Measurements from ENCODE around the gene GIMAP6.
"Not testable (repeated sequence)": the region's sequence is repeated elsewhere in the genome, so short reads cannot be mapped to it uniquely, and the experiment has no call there.

The GIMAP6 gene
- 1.8 to 60.4 (median 20.4) reads per million in 17 experiments for total RNA-seq

DNA sequence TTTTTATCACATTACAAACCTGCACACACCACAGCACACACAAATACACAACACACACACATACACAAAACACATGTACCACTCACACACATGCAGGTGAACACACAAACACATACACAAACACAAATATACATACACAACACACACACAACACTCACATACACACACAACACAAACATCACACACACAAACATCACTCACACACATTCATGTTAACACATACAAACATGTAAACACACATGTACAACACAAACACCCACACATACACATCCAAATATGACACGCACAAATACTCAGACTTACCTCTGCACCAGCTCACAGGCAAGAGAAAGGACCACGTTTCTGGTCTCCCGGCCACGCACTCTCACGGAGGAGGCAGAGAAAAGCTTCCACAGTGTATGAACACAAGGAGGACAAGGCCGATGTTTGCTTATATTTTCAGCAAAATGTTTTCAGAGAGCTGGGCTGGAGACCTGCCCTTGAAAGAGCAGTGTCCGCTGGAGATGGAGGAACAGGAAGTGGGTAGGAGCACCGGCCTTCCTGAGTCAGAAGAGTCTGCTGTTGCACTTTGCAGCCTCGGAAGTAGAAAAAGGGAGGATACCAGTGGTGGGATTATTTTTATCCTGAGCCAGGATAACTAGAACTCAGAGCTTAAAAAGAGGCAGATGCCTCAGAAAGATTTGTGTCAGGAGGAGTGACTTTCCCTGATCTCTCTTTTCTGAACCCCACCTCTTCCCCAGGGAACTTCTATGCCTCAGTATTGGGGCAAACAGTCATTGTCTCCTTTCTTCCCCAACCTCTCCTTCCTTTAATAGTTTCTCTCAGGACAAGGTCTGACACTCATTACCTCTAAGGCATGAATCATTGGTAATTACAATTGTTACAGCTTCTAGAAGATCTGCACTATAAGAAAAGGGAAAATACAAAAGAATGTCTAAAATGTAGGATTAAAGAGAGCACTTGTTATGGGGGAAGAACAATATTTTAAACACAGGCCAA, at the start of gene GIMAP6:
GIMAP6 (minus strand) TSS at position 520 of the 999 bp plus-strand sequence. CDS start 2,243 bp downstream, outside the sequence.
- DNase-seq: peak; percentile 57 to 77 (median 70)

DNA sequence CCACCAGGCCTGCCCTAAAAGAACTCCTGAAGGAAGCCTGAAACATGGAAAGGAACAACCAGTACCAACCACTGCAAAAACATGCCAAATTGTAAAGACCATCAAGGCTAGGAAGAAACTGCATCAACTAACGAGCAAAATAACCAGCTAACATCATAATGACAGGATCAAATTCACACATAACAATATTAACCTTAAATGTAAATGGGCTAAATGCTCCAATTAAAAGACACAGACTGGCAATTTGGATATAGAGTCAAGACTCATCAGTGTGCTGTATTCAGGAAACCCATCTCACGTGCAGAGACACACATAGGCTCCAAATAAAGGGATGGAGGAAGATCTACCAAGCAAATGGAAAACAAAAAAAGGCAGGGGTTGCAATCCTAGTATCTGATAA, 48.2 kb upstream of the GIMAP6 start:
- DNase-seq: not testable (repeated sequence)

DNA sequence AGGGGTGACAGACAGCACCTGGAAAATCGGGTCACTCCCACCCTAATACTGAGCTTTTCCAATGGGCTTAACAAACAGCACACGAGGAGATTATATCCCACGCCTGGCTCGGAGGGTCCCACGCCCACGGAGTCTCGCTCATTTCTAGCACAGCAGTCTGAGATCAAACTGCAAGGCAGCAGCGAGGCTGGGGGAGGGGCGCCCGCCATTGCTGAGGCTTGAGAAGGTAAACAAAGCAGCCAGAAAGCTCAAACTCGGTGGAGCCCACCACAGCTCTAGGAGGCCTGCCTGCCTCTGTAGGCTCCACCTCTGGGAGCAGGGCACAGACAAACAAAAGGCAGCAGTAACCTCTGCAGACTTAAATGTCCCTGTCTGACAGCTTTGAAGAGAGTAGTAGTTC, 46.4 kb upstream of the GIMAP6 start:
- DNase-seq: not testable (repeated sequence)

DNA sequence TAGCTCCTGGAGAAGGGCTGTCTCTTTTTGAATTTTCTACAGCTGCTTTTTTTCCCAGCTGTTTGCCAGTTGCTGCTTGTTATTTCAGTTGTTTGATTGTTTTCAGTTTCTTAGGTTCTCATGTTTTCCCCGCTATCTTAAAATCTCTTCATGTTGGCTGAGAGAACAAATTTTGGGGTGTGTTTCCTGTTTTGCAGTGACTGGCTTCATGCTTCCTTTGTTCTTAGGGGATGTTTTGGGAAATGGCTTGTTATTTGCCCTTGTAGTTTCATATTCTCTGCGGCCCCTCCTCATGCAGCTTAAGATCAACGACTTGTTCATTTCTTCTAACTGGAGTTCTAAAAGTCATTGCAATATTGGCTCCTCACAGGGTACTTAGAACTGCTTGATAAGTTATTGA, 44.7 kb upstream of the GIMAP6 start:
- not testable (repeated sequence) for DNase-seq

DNA sequence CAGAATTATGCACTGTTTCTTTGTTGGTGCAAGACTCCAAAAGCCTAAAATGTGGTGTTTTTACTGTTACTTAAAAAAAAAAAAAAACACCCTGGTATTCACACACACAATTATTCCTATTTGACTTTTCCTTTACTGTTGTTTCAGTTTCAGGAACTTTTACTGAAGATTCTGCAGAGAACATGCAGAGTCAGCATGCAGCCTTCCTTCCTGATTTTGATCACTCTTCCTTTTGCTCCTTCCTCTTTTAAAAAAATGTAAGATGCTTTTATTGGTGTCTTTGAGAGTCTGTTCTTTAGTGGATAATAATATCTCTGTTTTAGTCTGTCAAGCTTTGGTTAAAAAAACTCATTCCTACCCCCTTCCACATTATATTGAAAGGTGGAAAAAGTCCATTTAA, 44.1 kb upstream of the GIMAP6 start:
- peak; percentile 55 to 74 (median 66) for DNase-seq

DNA sequence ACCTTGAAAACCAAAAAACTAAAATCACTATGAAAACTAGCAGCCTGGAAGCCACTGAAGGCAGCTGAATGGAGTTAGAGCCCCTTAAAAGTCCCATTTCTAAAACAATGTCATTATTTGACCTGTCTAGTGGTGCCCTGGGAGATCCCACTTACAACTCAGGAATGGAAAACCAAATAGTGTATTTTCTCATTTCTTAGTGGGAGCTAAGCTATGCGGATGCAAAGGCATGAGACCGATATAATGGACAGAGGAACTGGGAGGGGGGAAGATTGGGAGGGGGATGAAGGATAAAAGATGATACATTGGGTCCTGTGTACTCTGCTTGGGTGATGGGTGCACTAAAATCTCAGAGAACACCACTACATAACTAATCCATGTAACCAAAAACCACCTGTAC, 43.5 kb upstream of the GIMAP6 start:
- DNase-seq: no peak

DNA sequence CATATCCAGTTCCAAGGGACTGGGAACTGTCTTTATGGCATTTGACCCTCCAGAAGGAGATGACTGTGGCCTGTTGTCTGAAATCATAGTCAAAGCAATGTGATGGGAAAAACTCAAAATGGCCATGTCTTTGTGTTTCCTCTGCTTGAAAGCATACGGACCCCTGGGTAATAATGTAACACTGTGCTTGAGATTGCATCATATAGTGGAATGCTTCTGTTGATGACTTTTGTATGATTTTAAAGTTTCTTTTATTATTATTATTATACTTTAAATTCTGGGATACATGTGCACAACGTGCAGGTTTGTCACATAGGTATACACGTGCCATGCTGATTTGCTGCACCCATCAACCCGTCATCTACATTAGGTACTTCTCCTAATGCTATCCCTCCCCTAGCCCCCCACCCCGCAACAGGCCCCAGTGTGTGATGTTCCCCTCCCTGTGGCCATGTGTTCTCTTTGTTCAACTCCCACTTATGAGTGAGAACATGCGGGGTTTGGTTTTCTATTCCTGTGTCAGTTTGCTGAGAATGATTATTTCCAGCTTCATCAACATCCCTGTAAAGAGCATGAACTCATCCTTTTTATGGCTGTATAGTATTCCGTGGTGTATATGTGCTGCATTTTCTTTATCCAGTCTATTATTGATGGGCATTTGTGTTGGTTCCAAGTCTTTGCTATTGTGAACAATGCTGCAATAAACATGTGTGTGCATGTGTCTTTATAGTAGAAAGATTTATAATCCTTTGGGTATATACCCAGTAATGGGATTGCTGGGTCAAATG, 39.8 kb upstream of the GIMAP6 start:
- DNase-seq: not testable (repeated sequence)

DNA sequence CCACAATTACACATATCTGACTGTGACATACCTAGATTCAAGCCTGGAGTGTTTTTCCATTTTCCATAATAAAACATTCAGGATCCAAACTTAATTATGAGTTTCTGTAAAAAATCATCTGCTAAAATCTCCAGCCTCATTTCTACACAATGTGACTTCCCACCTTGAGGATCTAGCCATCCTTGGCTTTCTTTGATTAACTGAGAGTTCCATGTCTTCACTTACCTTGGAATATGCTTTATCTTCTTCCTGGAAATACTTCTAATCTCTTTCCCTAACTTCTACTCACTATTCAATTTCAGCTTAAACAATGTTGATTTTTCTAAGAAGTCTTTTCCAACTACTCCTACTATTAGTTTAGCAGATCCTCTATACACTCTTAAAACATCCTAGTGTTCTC, 36.8 kb upstream of the GIMAP6 start:
- no peak for DNase-seq

DNA sequence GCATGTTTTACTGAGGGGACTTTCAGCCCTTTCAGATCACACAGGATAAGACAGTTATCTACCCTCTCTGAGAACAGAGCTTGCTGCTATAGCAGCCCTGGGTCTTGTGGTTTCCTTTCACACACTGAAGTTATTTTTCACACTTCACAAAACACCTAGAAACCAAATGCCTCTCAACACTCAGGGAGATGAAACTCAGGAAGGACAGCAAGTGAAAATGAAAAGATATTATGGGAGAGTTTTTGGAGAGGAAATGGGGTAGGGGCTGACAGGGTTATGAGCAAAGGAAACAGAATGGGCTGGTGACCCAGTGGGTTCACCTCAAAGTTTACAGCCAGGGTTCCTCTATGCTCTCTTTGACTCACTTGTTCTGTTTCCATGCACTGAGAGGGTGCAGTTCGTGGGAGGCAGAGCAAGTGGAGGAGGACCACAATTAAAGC, 36.3 kb upstream of the GIMAP6 start:
- no peak for DNase-seq

DNA sequence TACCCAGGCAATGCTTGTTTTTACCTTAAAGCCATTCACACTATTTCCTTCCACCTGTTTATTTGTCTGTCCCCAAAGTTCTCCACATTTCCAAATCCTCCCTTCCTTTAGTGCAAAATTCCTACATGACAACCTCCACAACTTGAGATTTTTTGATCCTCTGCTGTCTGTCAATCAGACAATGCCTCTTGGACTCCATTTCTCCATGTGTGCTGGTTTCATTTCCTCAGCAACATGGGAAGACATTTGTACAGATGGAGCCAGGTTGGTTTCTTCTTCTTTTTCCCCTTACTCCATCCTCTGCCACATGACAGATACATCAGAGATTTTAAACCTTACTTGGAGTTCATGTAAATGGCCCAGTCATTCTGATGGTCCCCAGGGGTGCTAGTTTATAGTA, 34.2 kb upstream of the GIMAP6 start:
- peak in 2 of 4 experiments; percentile 34 to 42 for DNase-seq

DNA sequence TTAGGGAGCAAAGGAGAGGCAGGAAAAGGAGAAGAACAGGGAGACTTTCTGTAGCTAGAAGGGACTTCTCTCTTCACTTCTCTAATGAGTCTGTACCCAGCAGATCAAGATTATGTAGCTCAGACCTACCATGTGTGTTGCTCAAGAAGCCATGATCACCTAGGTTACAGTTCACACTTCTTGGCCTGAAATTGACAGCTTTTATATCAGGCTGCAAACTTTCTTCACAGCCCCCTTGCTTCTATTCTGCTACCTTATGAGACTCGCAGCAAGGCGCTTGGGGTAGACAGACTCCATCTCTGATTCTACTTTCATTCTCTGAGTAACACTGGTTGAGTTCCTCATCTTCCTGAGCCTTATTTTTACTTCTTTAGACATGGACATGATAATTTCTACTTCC, 33.7 kb upstream of the GIMAP6 start:
- DNase-seq: peak; percentile 30 to 57 (median 40)

DNA sequence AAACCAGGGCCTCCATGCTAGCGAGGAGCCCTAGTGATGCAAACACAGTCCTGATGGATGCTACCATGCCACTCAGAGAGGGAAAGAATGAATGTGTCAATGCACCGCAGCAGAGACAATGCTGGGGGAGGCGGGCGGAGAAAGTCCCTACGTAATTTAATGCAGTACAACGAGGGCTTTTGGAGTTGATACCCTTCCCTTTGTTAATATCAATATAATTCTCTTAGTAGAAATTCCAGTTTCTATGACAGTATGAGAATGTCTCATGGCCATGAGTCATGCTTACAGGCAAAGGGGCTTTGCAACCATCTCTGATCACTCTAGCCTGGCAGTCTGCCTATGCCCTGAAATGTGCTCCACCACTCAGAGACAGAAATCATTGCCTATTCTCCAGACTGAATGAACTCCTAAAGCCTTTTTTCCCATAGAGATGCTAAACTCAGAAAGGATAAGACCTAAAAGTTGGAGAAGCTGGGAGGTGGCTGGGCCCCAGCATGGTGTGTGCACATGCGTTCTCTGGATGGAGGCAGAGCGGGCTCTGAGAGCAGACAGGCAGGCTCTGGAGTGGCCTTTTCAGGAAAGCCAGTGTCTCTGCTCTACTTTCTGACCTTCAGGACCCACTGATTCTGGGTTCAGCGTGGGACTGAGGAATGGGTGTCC, 33.0 kb upstream of the GIMAP6 start:
- DNase-seq: peak in 2 of 4 experiments; percentile 8 to 41

DNA sequence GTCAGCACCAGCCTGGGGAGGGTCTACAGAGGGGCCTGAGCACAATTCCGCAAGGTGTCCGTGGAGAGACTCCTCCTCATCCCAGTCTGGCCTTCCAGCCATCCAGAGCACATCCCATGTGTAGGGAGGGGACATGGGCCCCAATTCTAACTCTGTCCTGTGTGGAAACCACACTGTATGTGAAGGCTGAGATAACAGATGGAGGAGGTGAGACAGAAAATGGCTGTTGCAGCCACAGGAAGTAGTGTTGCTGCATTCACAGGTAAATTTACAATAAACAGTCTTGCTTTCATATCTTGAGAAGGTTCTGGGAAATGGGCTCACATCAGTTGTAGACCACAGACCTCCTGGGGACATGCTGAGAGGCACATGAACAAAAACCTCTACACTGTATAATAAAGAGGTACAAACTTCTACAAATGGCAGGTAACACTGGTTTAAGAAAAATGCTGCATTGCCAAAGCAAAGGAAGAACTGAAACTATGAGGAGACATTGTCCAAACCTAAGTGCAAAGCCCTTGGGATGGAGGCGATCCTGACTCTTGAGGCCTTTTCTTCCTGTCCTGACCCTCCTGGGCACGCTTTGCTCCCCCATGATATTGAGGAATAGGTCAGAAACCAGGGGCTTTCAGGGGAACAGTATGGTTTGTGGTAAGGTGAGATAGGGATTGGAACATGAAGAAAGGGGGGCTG, 31.8 kb upstream of the GIMAP6 start:
- no peak for DNase-seq

DNA sequence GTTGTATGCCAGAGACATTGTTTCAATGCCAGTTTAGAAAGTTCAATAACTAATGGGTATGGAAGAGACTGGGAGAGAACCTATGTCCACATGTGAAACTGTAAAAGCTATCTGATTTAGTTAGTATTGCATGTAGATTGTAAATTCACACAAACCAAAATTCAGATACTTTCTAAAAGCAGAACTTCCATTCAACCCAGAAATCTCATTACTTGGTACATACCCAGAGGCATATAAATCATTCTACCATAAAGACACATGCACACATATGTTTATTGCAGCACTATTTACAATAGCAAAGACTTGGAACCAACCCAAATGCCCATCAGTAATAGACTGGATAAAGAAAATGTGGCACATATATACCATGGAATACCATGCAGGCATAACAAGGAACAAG, 30.6 kb upstream of the GIMAP6 start:
- not testable (repeated sequence) for DNase-seq

DNA sequence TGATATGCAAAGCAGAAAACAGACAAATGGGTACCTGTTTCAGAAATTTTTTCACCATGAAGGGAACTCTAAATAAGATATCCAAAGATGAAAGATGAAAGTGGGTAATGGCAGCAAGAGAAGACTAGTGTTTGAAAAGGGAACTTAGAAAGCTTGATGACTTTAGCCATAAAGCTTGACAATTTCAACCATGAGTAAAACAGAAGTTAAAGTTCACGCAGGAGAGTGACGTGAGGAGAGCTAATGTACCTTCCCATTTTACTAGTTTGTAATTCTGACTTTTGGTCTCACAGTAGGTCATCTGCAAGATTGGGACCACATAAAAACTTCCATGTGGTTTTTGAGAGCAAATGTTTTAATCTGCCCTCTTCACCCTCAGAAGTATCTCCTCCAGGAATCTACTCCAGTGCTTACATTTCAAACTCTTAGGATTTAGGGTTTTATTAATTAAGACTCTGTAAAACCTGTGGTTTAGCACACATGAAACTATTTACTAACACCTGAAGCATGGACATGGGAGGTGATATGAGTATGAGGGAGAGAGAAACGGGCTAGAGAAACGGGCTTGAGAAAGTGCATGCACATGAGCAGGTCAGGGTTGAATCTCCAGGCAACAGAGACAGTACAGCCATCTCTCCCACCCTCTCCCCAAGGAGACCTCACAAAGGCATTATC, 28.9 kb upstream of the GIMAP6 start:
- DNase-seq: peak in 2 of 4 experiments; percentile 33 to 48

DNA sequence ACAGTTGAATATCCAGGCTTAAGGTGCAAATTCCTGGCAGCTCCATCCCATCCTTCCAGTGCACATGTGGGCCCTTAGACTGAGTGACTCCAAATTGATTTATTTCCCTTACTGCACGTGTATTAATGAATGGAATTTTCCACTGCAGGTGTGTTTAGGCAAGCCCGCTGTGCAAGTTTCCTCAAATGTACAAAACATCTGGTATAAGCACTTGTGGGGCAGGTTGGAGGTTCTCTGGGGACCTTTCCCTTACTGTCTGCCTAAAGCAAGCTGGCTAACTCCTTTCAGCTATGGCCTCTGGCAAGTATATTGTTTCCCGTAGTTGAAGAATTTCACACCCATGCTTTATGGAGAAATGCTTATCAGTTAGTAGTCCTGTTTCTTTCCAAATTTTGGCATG, 25.3 kb upstream of the GIMAP6 start:
- no peak for DNase-seq

DNA sequence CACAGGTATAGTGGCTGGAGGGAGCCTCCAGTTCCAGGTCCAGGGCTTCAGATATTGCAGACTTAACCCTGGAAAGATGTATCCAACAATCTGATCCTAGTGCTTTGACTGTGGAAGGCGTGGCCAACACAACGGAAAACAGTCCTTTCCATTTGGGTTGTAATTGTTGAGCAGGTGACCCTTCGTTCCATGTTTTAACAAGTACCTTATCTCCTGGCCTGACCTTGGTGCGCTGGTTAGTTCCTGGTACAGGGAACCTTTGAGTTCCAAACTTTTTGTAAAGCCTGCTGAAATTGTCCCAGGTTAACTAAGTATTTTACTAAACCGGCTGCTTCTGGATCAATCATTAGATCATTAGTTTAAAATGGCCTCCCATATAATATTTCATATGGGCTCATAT, 23.9 kb upstream of the GIMAP6 start:
- no peak for DNase-seq

DNA sequence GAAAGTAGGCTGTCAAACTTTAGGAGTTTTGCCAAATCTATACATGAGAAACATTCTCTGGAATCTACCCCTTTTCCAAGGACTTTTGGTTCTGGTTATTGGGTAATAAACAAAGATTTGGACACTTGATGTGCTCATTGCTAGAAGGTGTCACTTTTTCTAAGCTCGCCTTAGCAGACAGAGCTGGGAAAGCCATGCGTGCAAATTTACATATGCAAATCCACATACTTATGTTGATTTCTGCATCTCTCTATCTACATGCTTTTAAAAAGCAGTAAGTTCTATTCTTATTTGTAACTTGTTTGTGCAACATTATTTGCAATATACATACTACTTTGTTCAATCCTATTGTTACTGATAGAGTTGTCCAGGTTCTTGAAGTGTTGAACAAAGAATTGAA, 22.5 kb upstream of the GIMAP6 start:
- DNase-seq: no peak

DNA sequence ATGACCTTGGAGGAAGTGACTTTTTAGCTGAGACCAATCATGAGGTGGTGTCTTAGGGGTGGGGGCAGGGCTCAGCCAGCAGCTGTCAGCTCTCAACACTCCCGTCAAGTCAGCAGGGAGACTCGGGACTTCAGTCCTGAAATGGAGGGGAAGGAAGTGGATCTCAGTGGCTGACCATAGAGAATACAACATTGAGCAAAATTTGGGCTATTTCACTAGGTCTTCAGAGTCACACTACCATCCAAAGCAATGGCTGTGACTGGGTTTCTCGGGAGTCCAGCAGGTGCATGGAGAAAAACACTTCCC, 16.8 kb upstream of the GIMAP6 start:
- DNase-seq: peak in 1 of 4 experiments; percentile 46

DNA sequence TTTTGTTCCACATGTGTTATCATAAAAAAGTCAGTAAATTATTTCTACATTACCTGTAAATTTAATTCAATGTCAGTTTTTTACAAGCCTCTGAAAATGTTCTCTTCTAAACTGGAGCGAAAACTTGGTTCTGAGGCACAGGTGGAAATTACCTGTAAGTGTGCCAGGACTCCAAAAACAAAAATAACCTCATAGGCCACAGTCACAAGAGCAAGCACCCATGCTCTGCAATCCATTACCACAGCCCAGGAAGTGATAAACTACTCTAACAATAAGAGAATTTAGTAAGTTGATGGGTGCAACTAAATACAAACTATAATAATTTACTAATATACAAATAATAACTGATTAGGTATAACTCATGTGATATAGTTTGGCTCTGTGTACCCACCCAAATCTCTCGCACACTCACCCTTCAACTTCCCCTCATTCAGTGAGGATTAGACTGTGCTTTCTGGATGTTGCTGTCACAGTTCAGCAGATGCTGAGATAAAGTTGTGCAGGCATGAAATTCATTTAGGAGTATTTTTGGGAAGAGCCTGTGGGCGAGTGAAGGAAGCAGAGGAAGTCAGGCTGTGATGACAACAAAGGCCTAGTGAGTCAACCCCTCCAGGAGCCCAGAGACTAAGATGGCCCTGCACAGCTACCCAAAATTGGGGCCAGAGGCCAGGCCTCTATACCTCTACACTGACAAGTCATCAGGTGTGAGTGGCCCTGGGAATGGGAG, 16.3 kb upstream of the GIMAP6 start:
- peak in 2 of 4 experiments; percentile 39 to 53 for DNase-seq

Data from suppressor macrophage (primary cell).